VCaP (cell line): ENCODE measurements around the gene KLHDC10.

Source experiments
- H3K27ac ChIP-seq: fragments of 450-650 bp; 2 replicates; pipeline ENCODE4 v1.5.1; 2017
- CTCF ChIP-seq: fragments of 450-650 bp; conservative IDR thresholded peaks from 2 replicates; pipeline ENCODE4 v1.5.1; 2017; ENCODE audit warnings: mild to moderate bottlenecking, moderate library complexity

The KLHDC10 gene

GRCh38 chr7:130114374-130114773 is 44.0 kb downstream of the KLHDC10 start:
- TF ChIP-seq CTCF = no peak
- H3K27ac ChIP-seq = peak overlapping the region; percentile 32

- H3K27ac ChIP-seq = peak overlapping the region; percentile 32
- TF ChIP-seq CTCF = no peak
Measured at GRCh38 chr7:130114776-130115175, 44.4 kb downstream of the KLHDC10 start.

- no peak for TF ChIP-seq CTCF
- no peak overlapping the region for H3K27ac ChIP-seq
Measured at GRCh38 chr7:130118294-130118693, 48.0 kb downstream of the KLHDC10 start.

- TF ChIP-seq CTCF = no peak
Measured at GRCh38 chr7:130118801-130119200, 48.5 kb downstream of the KLHDC10 start.

GRCh38 chr7:130123501-130123900 is 53.2 kb downstream of the KLHDC10 start:
- H3K27ac ChIP-seq = no peak overlapping the region
- no peak for TF ChIP-seq CTCF

More at GRCh38 chr7:130118801-130119200, 48.5 kb downstream of the KLHDC10 start:
- H3K27ac ChIP-seq = no peak overlapping the region

GRCh38 chr7:130124711-130125110 is 54.4 kb downstream of the KLHDC10 start:
- no peak overlapping the region for H3K27ac ChIP-seq
- TF ChIP-seq CTCF = no peak

- peak overlapping the region; percentile 18 for H3K27ac ChIP-seq
Measured at GRCh38 chr7:130126840-130127239, 56.5 kb downstream of the KLHDC10 start.

GRCh38 chr7:130127404-130127803 is 57.1 kb downstream of the KLHDC10 start:
- peak overlapping the region; percentile 18 for H3K27ac ChIP-seq
- no peak for TF ChIP-seq CTCF
